ENCODE data around the gene SPG7. TPM values are rescaled to one million over a fixed set of nuclear protein-coding genes. Genes with fewer than 3 reads are reported as not detected.

Gene SPG7
- total and polyA plus RNA-seq, 2 of the 4 experiments (the other 2 are of a cell fraction) = 94.6 to 96.8 TPM

DNA sequence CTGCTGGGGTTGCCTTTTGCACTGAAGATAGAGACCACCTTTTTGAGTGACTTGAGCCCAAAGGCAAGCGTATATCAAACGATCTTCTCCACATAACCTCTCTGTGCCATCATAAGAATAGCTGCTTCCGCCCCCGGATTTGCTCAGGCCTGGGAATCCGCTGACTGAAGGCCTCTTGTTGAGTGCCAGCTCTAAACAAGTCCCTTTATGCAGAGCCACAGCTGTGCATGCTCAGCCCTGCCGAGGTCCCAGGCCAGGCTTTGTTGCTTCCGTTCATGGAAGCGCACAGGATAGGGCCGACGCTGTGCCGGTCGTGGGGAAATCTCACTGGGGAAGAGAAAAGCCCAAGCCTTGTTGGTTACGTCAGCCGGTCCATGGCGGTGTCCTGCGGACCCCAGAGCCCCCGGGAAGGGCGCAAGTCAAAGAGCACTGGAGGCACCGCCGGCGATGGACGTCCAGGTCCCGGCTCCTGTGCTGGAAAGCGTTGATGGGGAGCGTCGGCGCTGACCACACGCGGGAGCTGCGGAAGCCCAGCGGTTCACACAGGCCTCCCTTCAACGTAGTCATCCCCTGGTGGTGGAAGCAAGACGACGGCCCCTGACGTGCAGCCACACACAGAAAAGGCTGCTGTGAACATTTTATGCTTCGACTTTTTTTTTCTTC lies 28.8 kb downstream of the SPG7 start:
- Histone ChIP-seq H2BK15ac (ENCODE audit: low read depth, low read length) (no peak overlapping the region), H2BK20ac (ENCODE audit: low read depth, low read length) (no peak overlapping the region), H2AFZ (replicated peaks; ENCODE audit: low read length, poor library complexity) (no peak overlapping the region), H3K4me1 (ENCODE audit: control insufficient read depth, insufficient read depth, low read length) (no peaks in the 10 kb centered on the region), H3K14ac (replicated peaks; ENCODE audit: low read depth, low read length) (no peak overlapping the region), H3K27ac (ENCODE audit: insufficient read depth, low read length) (no peak overlapping the region), H3K36me3 (ENCODE audit: control insufficient read depth, insufficient read depth, low read length) (peaks cover 69% of the 10 kb centered on the region), H3K23ac (ENCODE audit: low read depth, low read length) (no peak overlapping the region), H3K4ac (ENCODE audit: low read depth, low read length) (no peak overlapping the region), H3K56ac (ENCODE audit: extremely low read depth, insufficient read depth, low read length) (no peak overlapping the region), H2BK5ac (ENCODE audit: low read depth, low read length, poor library complexity, severe bottlenecking) (no peak overlapping the region), H2BK120ac (ENCODE audit: low read depth, low read length) (no peak overlapping the region), H4K5ac (ENCODE audit: low read depth, low read length) (no peak overlapping the region), H4K8ac (ENCODE audit: low read depth in 2 of 2, low read length in 2 of 2) (no peak overlapping the region), H4K91ac (ENCODE audit: insufficient read depth, low read depth, low read length) (no peak overlapping the region), H3K18ac (ENCODE audit: low read depth, low read length) (no peak overlapping the region), H2AK5ac (ENCODE audit: low read depth, low read length) (no peak overlapping the region), H3K9ac (ENCODE audit: low read depth, low read length) (no peak overlapping the region), H2AK9ac (replicated peaks; ENCODE audit: low read depth, low read length, poor library complexity) (no peak overlapping the region), H3K79me1 (ENCODE audit: low read depth in 1 of 2, low read length in 2 of 2) (peaks cover 23 to 65% of the 10 kb centered on the region in 2 experiments; a peak in 3 of 4 replicates), H3K27me3 (ENCODE audit: control insufficient read depth, insufficient read depth, low read length) (no peaks in the 10 kb centered on the region), H3K4me2 (ENCODE audit: low read depth, low read length) (no peak overlapping the region), H3K9me1 (ENCODE audit: insufficient read depth, low read length) (0 out of 2 replicates have a peak, but pooled peaks cover 3% of the 10 kb centered on the region), H3K4me3 (ENCODE audit: insufficient read depth, low read depth, low read length) (no peak overlapping the region), H4K20me1 (ENCODE audit: insufficient read depth, low read length) (peaks cover 30% of the 10 kb centered on the region), H3K9me3 (ENCODE audit: control insufficient read depth, insufficient read depth, low read length) (no peaks in the 10 kb centered on the region)
- DNase-seq (no peak), ATAC-seq (ENCODE audit: low read depth) (no peak)
- WGBS, 2 experiments (ENCODE audit: extremely low coverage in 2 of 2, insufficient read length in 1 of 2) = 95% methylated on average over 33 of the region's 36 CpGs; no CpG with 5 or more reads in 1 of the 2 experiments
- intact Hi-C loops (cut with micrococcal nuclease) = no loop called here
- ChIA-PET CTCF (no interaction called here), POLR2A (ENCODE audit: unreplicated experiment) (no interaction called here)
- TF ChIP-seq, protein P1, sequence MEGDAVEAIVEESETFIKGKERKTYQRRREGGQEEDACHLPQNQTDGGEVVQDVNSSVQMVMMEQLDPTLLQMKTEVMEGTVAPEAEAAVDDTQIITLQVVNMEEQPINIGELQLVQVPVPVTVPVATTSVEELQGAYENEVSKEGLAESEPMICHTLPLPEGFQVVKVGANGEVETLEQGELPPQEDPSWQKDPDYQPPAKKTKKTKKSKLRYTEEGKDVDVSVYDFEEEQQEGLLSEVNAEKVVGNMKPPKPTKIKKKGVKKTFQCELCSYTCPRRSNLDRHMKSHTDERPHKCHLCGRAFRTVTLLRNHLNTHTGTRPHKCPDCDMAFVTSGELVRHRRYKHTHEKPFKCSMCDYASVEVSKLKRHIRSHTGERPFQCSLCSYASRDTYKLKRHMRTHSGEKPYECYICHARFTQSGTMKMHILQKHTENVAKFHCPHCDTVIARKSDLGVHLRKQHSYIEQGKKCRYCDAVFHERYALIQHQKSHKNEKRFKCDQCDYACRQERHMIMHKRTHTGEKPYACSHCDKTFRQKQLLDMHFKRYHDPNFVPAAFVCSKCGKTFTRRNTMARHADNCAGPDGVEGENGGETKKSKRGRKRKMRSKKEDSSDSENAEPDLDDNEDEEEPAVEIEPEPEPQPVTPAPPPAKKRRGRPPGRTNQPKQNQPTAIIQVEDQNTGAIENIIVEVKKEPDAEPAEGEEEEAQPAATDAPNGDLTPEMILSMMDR (conservative IDR thresholded peaks at IDR 0.05; ENCODE audit: low read depth, low read length) = no peak
- TF ChIP-seq, protein P2, sequence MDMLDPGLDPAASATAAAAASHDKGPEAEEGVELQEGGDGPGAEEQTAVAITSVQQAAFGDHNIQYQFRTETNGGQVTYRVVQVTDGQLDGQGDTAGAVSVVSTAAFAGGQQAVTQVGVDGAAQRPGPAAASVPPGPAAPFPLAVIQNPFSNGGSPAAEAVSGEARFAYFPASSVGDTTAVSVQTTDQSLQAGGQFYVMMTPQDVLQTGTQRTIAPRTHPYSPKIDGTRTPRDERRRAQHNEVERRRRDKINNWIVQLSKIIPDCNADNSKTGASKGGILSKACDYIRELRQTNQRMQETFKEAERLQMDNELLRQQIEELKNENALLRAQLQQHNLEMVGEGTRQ (IDR thresholded peaks at IDR 0.05; ENCODE audit: low read depth, low read length) = no peak
- TF ChIP-seq MXI1 (IDR thresholded peaks at IDR 0.05; ENCODE audit: borderline replicate concordance, low read depth, low read length) = no peak
- TF ChIP-seq BHLHE40 (IDR thresholded peaks at IDR 0.05; ENCODE audit: low read depth, low read length) = no peak
- no peak for TF ChIP-seq CEBPB (IDR thresholded peaks at IDR 0.05; ENCODE audit: low read depth, low read length)
- TF ChIP-seq MAFK (IDR thresholded peaks at IDR 0.05; ENCODE audit: low read depth, low read length) = no peak
- TF ChIP-seq SMC3 (IDR thresholded peaks at IDR 0.05; ENCODE audit: low read depth, low read length) = no peak
- TF ChIP-seq POLR2A (IDR thresholded peaks at IDR 0.05; ENCODE audit: low read depth, low read length) = no peak
- no peak for TF ChIP-seq CHD1 (IDR thresholded peaks at IDR 0.05; ENCODE audit: low read depth, low read length)
- TF ChIP-seq RAD21 (IDR thresholded peaks at IDR 0.05; ENCODE audit: low read length) = no peak
- no peak for TF ChIP-seq FOS (IDR thresholded peaks at IDR 0.05; ENCODE audit: low read depth, low read length)
- no peak for TF ChIP-seq RCOR1 (IDR thresholded peaks at IDR 0.05; ENCODE audit: insufficient replicate concordance, low read length)
- TF ChIP-seq NFE2L2 (IDR thresholded peaks at IDR 0.05; ENCODE audit: low read depth, low read length) = no peak
- TF ChIP-seq MAZ (IDR thresholded peaks at IDR 0.05; ENCODE audit: borderline replicate concordance, low read depth, low read length) = no peak
- no peak for TF ChIP-seq RFX5 (IDR thresholded peaks at IDR 0.05; ENCODE audit: low read depth, low read length)
- TF ChIP-seq, protein P3, sequence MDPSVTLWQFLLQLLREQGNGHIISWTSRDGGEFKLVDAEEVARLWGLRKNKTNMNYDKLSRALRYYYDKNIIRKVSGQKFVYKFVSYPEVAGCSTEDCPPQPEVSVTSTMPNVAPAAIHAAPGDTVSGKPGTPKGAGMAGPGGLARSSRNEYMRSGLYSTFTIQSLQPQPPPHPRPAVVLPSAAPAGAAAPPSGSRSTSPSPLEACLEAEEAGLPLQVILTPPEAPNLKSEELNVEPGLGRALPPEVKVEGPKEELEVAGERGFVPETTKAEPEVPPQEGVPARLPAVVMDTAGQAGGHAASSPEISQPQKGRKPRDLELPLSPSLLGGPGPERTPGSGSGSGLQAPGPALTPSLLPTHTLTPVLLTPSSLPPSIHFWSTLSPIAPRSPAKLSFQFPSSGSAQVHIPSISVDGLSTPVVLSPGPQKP (IDR thresholded peaks at IDR 0.05; ENCODE audit: borderline replicate concordance, low read depth, low read length) = no peak
- in situ Hi-C loops (cut with MboI; ENCODE audit: low sequenced_read_pairs) = no loop called here
- no TSS peak for BruUV-seq (replicated peaks)
- dilution Hi-C loops (cut with HindIII; ENCODE audit: low sequenced_read_pairs, unreplicated experiment) = no loop called here

Measured in IMR-90 (cell line).